HG03432 (cell line): Measurements from ENCODE around the gene TEX36.
"Not testable (repeated sequence)": the region's sequence is repeated elsewhere in the genome, so short reads cannot be mapped to it uniquely, and the experiment has no call there.

Experiments
- ATAC-seq: cut with Tn5 transposase; IDR thresholded peaks from one replicate; pipeline ENCODE4 v1.9.1; 2021; ENCODE audit warnings: mild to moderate bottlenecking, moderate library complexity; ENCODE audit not compliant: unreplicated experiment

Gene TEX36

DNA sequence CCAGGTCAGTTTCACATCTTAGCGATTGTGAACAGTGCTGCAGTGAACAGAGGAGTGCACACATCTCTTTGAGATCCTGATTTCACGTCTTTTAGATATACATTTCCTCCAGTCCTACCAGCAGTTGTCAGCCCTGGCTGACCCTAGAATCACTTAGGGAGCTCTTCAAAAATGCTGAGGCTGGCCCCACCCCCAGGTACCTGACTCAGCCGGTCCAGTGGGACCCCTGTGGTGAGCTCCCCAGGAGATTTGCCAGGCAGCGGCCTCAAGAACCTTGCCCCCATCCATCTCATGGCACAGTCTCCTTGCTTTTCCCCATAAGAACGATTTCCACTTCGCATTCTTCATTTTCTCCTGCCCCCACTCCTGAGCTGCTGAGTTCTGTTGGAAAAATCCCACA is 45.5 kb downstream of the TEX36 start:
- ATAC-seq, result no peak

DNA sequence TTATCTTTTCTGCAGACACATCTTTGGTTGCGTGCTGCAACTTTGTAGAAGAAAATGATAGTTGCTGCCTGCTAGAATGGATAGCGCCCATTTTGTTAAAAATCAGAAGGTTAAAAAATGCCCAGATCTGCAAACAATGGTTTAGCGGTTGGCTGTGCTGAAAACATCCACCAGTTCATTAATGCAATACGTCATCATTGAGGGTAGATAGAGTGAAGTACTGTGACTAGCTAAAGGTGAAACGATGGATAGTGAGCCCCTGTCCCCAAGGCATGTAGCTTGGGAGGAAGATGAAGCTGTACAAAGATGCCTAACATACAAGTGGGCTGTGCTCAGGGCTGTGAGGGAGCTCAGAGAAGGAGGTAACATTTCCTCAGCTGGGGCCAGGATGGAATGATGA is 48.4 kb downstream of the TEX36 start:
- no peak for ATAC-seq

DNA sequence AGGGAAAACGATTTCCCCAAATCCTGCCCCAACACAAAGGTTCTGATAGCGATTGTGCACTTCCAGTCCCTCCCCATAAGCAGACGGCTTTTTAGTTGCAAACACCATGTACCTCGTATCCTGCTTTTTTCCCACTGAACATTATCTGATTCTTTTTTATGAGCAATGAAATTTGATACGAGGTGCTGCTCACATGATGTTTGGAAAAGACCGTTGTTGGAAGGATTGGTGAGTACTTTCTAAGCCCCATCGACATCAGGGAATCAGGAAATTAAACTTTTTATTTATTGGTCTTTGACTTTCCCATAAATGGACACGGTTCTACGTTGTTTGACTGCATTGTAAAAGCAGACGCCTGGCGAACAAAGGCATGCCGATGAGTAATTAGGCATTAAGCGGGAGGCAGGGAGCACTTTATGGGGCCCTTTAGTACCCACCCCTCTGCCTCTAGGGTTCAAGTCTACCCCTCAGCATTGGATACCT is 49.4 kb downstream of the TEX36 start:
- ATAC-seq, result no peak

DNA sequence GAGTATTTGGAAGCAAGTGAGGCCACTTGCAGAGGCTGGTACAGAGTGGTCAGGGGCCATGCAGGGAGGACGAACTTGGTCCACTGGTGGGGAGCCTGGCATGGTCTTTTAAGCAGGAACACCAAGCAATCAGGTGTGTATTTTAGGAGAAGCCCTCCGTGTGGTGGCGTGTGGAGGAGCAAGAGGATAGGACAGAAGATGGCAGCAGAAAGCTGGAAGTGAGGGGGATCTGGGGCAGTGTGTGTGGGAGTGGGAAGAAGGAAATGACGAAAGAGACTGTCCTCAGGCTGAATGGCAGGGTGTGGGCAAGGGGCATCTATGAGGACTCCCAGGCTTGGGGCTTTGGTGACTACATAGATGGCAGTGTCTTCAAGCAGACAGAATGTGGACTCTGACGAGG is 51.2 kb downstream of the TEX36 start:
- ATAC-seq, result no peak

DNA sequence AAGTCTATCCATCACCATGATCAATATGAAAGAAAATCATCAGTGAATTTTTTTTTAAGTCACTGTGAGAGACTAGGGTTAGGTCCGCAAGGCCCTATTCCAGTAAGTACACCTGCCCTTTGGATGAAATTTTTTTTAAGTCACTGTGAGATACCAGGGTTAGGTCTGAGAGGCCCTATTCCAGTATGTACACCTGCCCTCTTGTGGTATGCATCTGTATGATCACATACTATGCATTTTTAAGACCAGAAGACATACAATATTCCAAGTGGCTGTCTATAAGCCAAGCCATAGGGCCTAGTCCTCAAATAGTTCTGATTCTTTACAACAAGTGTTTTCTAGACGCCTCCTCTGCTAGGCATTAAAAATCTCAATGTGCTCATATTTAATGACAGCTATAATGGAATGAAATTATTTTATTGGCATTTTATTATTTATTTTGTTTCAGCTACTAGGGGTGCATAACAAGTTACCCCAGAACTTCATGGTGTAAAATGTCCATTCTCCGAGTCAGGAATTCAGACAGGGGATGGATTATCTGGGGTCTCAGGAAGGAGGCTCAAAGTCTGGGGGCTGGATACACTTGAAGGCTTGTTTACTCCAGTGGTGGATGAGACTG is 53.1 kb downstream of the TEX36 start:
- ATAC-seq, result peak; percentile 55

DNA sequence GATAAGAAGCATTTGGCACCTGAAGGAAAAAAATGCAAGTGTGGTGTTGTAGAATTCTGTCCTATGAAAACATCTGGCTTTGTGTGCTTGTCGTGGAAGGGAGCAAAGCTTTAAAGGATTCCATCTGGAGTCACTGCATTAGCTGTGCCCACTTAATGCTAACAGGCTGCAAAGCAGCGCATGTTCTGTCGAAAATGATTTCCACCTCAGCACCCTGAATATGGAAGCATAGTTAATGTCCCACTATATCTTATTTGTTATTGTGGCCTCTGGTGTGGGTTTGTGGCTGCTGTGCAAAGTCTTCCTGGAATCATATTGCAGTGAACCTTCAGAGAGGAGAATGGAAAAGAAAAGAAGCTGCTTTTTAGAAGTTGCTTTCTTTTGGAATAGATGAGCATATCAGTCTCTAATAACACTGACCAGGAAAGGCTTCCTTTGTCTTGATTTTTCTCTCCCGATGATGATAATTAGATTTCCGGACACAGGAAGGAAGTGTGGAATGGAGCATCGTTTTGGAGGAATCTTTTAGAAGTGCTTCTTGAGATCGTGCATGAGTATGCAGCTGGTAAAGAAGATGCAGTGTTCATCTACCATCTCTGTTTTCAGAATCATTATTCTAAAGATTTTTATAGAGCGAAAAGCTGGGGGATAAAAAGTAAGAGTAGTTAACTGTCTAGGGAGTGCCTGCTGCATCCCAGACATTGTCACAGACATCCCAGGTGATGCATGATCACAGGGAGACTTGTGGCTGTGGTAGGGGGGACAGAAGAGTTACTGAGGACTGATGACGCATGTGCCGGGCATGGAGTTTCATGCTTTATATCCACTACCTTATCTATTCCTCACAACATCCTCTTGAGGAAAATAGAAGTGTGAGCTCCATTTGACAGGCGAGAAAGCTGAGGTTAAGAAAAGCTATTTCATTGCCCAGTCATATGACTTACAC is 54.6 kb downstream of the TEX36 start:
- no peak for ATAC-seq

DNA sequence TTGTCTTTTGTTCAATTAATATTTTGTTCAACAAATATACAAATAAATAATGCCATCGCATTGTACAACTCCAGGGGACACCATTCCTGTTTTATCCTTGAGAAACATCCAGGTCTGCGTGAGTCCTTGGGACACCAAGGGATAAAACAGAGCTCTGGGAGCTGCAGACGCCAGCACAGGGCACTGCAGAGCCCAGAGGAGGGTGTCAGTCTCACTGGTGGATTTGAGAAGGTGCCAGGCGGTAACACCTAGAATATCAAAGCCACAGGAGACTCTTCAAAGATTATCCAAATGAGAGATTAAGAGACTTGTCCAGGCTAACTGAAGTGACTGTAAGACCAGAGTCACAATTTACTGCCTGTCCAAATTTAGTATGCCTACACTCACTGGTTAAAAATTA is 55.3 kb downstream of the TEX36 start:
- ATAC-seq, result no peak

DNA sequence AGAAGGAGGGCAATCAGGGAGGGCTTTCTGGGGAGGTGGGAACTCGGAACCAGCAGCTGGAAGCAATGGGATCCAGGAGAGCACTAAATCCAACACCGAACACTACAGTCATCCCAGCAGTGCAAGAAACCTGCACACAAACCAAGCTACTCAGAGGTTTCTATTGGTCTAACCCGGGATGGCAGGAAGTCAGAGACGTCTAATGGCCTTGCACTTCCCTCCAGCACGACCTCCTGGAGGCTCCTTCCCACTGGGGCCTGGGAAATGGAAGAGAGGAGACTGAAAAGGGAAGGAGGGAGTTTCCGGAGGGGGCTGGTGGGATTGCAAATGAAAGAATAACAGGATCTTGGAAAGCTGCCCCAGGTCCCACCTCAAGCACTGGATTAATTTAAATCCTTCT is 56.3 kb downstream of the TEX36 start:
- no peak for ATAC-seq

DNA sequence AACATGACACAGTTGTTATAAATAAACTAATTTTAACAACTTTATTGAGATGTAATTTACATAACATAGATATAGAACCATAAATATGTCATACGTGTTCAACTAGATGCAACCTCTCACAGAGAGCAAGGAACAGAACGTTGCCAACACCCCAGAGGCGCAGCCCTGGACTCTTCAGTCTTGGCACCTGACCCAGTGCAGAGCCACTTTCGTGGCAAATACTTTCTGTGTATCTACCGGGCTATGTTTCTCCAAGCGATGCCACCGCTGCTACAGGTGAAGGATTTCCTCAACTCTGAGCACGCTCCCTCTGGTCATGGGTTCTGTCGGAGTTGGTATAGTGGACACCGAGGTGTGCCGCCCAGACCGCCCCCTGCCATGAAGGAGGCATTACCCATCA is 57.4 kb downstream of the TEX36 start:
- no peak for ATAC-seq

DNA sequence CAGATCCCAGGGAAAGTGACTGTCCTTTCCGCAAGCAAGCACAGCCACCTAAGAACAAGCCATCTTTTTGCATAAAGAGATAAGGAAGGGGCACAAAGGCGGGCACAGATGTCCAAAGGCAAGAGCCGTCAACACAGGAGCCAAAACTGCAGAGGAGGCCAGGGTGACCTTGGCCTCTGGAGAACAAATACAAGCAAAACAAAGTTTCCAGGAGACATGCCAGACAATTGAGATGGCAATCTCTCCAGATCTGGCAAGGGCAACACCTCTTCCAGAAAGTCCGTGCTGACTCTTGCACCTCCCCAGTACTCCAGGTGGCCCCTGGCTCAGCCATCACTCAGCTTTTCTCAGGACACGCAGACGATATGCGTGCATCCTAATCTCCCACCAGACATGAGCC is 58.2 kb downstream of the TEX36 start:
- ATAC-seq, result no peak

DNA sequence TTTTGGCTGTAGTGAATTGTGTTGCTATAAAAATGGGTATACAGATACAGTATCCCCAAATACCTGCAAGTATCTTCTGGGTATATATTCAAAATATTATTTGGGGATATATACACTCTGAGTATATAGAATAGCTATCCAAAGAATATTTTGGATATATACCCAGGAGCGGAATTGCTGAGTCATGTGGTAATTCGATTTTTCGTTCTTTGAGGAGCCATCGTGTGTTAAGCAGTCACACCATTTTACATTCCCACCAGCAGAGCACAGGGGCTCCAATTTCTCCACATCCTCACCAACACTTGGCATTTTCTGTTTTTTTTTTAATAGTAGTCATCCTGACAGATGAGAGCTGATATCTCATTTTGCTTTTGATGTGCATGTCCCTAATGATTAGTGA is 61.9 kb downstream of the TEX36 start:
- ATAC-seq, result no peak

DNA sequence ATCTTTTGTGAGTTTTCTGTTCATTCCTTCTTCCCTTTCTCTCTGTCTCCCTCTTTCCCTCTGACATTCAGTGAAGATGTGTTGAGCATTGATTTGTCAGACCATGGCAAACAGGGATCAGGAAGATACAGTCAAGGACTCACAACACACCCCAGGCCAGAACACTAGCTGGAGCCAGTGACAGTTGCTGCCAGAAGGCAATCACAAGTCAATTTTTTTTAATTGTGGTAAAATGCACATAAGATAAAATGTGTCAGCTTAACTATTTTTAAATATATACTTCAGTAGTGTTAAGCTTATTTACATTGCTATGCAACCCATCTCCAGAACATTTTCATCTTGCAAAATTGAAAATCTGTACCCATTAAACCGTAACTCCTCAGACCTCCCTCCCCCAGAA is 62.6 kb downstream of the TEX36 start:
- no peak for ATAC-seq

DNA sequence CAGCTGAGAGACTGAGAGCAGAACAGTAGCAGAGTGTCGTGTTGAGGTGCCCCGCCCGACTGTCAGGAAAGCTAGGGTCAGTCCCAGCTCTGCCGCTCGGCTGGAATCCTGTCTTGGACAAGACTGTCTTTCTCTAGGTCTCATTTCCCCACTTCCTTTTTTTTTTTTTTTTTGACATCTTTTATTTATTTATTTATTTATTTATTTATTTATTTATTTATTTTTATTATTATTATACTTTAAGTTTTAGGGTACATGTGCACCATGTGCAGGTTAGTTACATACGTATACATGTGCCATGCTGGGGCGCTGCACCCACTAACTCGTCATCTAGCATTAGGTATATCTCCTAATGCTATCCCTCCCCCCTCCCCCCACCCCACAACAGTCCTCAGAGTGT is 69.9 kb downstream of the TEX36 start:
- ATAC-seq, result not testable (repeated sequence)

DNA sequence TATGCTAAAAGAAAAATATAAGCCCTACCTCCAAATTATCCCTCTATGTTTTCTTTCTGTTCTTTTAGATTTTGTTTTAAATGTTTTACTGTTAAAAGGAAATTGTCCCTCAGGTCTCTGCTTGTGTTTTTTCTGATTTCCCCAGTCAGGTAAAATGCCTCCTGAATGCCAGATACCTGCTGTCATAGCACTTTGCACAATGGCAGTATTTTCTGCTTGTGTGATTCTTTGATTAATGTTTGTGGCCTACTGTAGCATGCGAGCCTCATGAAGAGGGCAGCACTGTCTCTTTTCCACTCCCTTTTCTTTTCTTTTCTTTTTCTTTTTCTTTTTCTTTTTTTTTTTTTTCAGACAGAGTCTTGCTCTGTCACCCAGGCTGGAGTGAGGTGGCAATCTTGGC is 71.2 kb downstream of the TEX36 start:
- ATAC-seq, result no peak

DNA sequence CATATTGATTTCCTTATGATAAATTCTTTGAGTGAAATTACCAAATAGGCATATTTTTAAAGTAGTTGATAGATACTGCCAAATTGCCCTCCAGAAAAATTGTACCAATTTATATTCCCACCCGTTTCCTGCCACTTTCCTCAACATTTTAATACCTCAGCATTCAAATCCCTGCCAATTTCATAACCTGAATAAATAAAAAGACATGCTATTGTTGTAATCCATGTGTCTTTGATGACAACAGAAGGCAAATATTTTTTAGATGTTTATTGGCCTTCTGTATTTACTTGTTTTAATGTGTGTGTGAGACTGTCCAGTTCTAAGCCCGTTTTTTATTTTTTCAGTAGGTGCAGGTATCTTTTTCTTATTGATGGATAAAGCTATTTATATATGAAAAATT is 71.7 kb downstream of the TEX36 start:
- ATAC-seq, result no peak

DNA sequence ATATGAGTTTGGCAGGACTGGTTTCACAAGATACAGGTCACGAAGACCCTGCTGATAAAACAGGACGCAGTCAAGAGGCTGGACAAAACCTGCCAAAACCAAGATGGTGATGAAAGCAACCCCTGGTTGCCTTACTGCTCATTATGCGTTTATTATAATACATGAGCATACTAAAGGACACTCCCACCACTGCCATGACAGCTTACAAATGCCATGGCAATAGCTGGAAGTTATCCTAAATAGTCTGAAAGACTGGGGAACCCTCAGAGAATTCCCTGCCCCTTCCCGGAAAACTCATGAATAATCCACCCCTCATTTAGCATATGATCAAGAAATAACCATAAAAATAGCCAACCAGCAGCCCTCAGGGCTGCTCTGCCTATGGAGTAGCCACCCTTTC is 73.1 kb downstream of the TEX36 start:
- ATAC-seq, result no peak

DNA sequence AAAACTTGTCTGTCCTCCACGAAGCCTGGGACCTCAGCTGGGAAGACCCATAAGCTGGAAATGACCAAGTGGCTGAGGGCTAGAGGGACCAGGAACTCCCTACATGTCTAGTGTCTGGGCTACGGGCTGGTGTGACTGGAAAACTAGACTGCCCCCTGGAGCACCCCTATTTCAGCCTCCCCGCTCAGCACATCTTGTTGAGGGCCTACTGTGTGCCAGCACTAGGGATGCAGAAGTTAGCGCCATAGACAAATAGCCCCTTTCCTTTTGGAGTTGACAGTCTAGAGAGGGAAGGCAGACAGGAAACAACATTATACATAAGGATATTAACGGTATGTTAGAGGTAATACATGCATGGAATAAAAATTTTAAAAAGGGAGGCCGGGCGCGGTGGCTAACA is 74.5 kb downstream of the TEX36 start:
- ATAC-seq, result no peak

DNA sequence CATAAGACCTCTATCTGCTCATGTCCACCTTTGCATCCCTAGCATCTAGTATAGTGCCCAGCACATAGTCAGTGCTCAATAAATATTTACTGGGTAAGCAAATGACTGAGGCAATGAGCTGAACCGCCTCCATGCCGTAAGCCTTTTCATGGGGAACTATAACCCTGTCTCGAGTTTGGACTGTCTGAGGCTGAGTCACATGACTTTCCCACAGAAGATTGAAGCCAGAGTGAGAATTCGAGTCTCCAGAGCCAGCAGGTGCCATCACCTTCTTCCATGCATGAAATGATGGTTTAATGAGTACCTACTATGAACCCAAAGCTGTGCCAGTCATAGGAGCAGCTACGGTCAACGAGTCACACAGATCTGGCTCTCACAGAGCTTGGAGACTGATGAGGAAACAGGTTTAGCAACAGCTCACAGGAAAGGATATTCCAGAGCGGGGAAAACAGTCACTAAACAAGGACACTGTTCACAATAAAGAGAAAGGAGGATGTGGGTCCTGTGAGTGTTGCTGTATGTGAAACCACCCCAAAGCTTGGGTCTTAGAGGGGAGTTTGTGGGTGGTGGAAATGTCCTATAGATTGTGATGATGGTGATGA is 75.2 kb downstream of the TEX36 start:
- no peak for ATAC-seq

DNA sequence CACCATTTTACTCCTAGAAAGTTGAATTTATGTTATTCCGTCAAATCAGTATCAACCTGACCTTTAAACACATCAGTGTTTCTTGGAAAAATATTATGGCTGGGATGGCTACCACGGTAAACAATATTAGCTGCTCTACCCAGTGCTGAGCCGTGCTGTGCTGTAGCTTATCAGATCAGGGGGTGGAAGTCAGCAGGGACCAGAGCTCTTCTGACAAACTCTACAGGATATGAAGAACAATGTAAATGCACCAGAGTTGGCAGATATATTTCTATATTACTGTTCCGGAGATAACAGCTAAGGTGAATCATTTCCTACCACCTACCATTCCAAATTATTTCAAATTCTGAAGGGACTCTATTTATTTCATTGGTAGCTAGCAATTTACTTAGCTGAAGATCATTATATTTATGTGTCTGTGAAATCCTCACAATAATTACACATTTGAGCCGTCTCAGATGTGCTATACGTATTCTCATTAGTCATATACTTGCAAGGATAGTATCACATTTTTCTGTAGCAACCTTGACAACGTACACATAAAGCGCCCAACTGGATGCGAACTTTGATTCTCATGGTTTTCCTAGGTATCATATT is 76.5 kb downstream of the TEX36 start:
- no peak for ATAC-seq
